H7 (cell line): ENCODE results near the gene SIK3. TPM values are rescaled to one million over a fixed set of nuclear protein-coding genes. Genes with fewer than 3 reads are reported as not detected.
A peak's percentile ranks its signal among the peaks of the same experiment; 100 is the strongest.
"Not testable (repeated sequence)": the region's sequence is repeated elsewhere in the genome, so short reads cannot be mapped to it uniquely, and the experiment has no call there.

ENCODE experiments used
- DNase-seq: peaks from one replicate; pipeline ENCODE4 v3.0.0; 2012
- H3K27me3 ChIP-seq: 2 replicates; pipeline ENCODE4 v1.6.0; 2011; ENCODE audit warnings: mild to moderate bottlenecking, low read length; ENCODE audit not compliant: control insufficient read depth, insufficient read depth
- H3K36me3 ChIP-seq: replicated peaks from 2 replicates; pipeline ENCODE4 v1.5.1; 2011; ENCODE audit warnings: low read length; ENCODE audit not compliant: control insufficient read depth, insufficient read depth
- H3K4me3 ChIP-seq: 2 replicates; pipeline ENCODE4 v1.5.1; 2011; ENCODE audit warnings: low read depth, mild to moderate bottlenecking, control low read depth, low read length, moderate library complexity; ENCODE audit not compliant: insufficient read depth
- total RNA-seq: library from RNA; depleted of rRNA; stranded (reverse); fragments of >200 nt; shearing (Covaris generic); gene quantifications from 2 replicates; pipeline ENCODE4 v1.2.3, GENCODE V29; 2014

The SIK3 gene
- total RNA-seq, 1 experiment from 2014 or later, result 14.4 TPM

GRCh38 chr11:117126223-117126965, 28.2 kb upstream of the SIK3 start:
- Histone ChIP-seq H3K36me3 (no peaks in the 10 kb centered on the region), H3K4me3 (no peak overlapping the region), H3K27me3 (no peaks in the 10 kb centered on the region)
- DNase-seq, result no peak

GRCh38 chr11:117122556-117122955, 24.3 kb upstream of the SIK3 start:
- Histone ChIP-seq H3K4me3 (no peak overlapping the region), H3K36me3 (no peaks in the 10 kb centered on the region), H3K27me3 (no peaks in the 10 kb centered on the region)
- no peak for DNase-seq

GRCh38 chr11:117121176-117121575, 22.9 kb upstream of the SIK3 start:
- Histone ChIP-seq H3K4me3 (no peak overlapping the region), H3K27me3 (no peaks in the 10 kb centered on the region), H3K36me3 (no peaks in the 10 kb centered on the region)

GRCh38 chr11:117117681-117118080, 19.5 kb upstream of the SIK3 start:
- Histone ChIP-seq H3K4me3 (no peak overlapping the region), H3K36me3 (no peaks in the 10 kb centered on the region), H3K27me3 (no peaks in the 10 kb centered on the region)
- DNase-seq, result no peak

More at GRCh38 chr11:117121176-117121575, 22.9 kb upstream of the SIK3 start:
- no peak for DNase-seq

GRCh38 chr11:117112939-117113338, 14.7 kb upstream of the SIK3 start:
- not testable (repeated sequence) for H3K36me3 ChIP-seq, DNase-seq

GRCh38 chr11:117112497-117112896, 14.3 kb upstream of the SIK3 start:
- not testable (repeated sequence) for H3K36me3 ChIP-seq, H3K27me3 ChIP-seq, DNase-seq, H3K4me3 ChIP-seq

More at GRCh38 chr11:117112939-117113338, 14.7 kb upstream of the SIK3 start:
- not testable (repeated sequence) for H3K4me3 ChIP-seq, H3K27me3 ChIP-seq

GRCh38 chr11:117110294-117110950, 12.2 kb upstream of the SIK3 start:
- Histone ChIP-seq H3K4me3 (no peak overlapping the region), H3K36me3 (no peaks in the 10 kb centered on the region), H3K27me3 (no peaks in the 10 kb centered on the region)
- DNase-seq, result no peak

- no peaks in the 10 kb centered on the region for H3K36me3 ChIP-seq
- H3K27me3 ChIP-seq, result no peaks in the 10 kb centered on the region
- no peak for DNase-seq
- H3K4me3 ChIP-seq, result no peak overlapping the region
Observed at GRCh38 chr11:117107701-117108590, 9.7 kb upstream of the SIK3 start.

GRCh38 chr11:117100556-117100955, 2.3 kb upstream of the SIK3 start:
- no peak overlapping the region for H3K4me3 ChIP-seq
- H3K27me3 ChIP-seq, result no peaks in the 10 kb centered on the region
- DNase-seq, result no peak
- H3K36me3 ChIP-seq, result no peaks in the 10 kb centered on the region

- no peaks in the 10 kb centered on the region for H3K36me3 ChIP-seq
- no peak overlapping the region for H3K4me3 ChIP-seq
- no peaks in the 10 kb centered on the region for H3K27me3 ChIP-seq
- DNase-seq, result no peak
Observed at GRCh38 chr11:117099696-117100095, 1.5 kb upstream of the SIK3 start.

- no peaks in the 10 kb centered on the region for H3K36me3 ChIP-seq
- DNase-seq, result peak; percentile 85
- peak overlapping the region; percentile 72 for H3K4me3 ChIP-seq
- no peaks in the 10 kb centered on the region for H3K27me3 ChIP-seq
Observed at GRCh38 chr11:117097389-117098268, 599 bp downstream of the SIK3 start.

- Histone ChIP-seq H3K4me3 (peak overlapping the region; percentile 72), H3K36me3 (no peaks in the 10 kb centered on the region), H3K27me3 (no peaks in the 10 kb centered on the region)
- DNase-seq, result no peak
Observed at GRCh38 chr11:117097014-117097388, 1.2 kb downstream of the SIK3 start.

GRCh38 chr11:117096201-117096991, 1.8 kb downstream of the SIK3 start:
- peak; percentile 65 for DNase-seq
- H3K4me3 ChIP-seq, result peak overlapping the region; percentile 72; the same call in 1 of the 2 replicates
- H3K36me3 ChIP-seq, result no peaks in the 10 kb centered on the region

More at GRCh38 chr11:117096201-117096991, 1.8 kb downstream of the SIK3 start:
- no peaks in the 10 kb centered on the region for H3K27me3 ChIP-seq
